AG10803 (cell line): ENCODE results near the gene DVL2.
"Not testable (repeated sequence)": the region's sequence is repeated elsewhere in the genome, so short reads cannot be mapped to it uniquely, and the experiment has no call there.

ENCODE experiments used
- DNase-seq: peaks from one replicate; pipeline ENCODE4 v3.0.0; 2010; ENCODE audit warnings: low read depth
- H3K4me3 ChIP-seq: 2 replicates; pipeline ENCODE4 v1.5.1; 2011; ENCODE audit warnings: mild to moderate bottlenecking, low read length, control low read depth
- TF ChIP-seq, protein P1 (sequence below): conservative IDR thresholded peaks from 2 replicates; pipeline ENCODE4 v1.5.1; 2011; ENCODE audit warnings: mild to moderate bottlenecking, low read length, control low read depth, inconsistent platforms

Gene DVL2

DNA sequence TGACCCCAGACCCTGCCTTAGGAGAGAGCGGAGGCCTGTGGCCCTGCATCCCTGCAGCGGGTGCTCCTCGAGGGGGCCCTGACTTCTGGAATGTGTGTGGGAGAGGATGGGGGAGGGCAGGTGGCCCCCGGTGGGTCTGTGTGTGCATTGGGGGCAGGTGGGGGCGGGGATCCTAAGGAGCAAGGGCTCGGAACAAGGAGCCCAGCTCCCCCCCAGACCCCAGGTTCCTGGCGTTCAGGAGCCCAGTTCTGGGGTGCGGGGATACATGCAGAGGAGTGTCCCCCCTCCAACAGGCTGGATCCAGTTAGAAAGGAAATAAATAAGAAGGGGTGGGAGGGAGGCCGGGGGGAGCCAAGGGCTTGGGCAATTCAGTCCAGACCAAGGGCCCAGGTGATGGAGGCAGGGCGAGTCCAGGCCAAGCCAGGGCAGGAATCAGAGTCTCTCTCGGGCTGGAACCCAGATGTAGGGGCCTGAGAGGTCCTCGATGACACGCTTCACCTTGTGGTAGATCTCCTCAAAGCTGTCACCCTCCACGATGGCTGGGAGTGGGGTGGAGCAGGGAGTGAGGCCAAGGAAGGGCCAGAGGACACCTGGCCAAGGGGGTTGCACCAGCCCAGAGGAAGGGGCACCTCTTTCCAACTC, 43.9 kb downstream of the DVL2 start:
- TF ChIP-seq, protein P1, sequence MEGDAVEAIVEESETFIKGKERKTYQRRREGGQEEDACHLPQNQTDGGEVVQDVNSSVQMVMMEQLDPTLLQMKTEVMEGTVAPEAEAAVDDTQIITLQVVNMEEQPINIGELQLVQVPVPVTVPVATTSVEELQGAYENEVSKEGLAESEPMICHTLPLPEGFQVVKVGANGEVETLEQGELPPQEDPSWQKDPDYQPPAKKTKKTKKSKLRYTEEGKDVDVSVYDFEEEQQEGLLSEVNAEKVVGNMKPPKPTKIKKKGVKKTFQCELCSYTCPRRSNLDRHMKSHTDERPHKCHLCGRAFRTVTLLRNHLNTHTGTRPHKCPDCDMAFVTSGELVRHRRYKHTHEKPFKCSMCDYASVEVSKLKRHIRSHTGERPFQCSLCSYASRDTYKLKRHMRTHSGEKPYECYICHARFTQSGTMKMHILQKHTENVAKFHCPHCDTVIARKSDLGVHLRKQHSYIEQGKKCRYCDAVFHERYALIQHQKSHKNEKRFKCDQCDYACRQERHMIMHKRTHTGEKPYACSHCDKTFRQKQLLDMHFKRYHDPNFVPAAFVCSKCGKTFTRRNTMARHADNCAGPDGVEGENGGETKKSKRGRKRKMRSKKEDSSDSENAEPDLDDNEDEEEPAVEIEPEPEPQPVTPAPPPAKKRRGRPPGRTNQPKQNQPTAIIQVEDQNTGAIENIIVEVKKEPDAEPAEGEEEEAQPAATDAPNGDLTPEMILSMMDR: no peak
- no peak overlapping the region for H3K4me3 ChIP-seq
- DNase-seq: no peak

DNA sequence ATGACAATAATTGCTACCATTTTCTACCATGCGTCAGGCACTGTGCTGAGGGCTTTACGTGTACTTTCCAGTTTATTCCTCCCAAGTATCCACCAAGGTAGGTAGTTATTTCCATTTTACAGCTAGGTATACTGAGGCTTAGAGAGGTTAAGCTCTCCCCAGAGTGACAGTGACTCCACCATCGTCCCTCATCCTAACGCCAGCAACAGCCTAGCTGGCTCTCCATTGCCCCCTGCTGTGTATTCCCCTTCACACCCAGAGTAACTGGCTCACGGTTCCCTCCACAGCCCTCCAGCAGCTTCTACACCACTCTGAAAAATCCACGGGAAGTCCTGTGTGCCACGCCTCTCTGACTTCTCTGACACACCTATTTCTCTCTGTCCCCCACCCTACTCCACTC, 48.1 kb downstream of the DVL2 start:
- TF ChIP-seq, protein P1: peak; percentile 27
- H3K4me3 ChIP-seq: no peak overlapping the region
- no peak for DNase-seq

DNA sequence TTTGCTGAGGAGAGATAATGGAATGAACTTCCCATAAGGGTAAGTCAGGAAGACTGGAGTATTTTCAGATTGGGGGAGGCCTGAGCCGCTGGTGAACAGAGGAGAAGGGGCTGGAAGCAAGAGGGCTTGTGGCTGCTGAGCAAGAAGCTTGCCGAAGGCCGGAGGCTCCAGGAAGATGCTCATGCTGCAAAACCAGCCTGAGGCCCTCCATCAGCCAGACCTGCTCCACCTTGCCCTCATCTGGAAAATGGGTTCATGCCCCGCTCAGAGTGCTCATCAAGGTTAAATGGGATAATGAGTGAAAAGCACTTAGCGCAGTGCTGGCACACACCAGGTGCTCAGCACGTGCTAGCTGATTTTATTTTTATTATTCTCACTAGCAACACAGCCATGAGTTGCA, 49.7 kb downstream of the DVL2 start:
- no peak overlapping the region for H3K4me3 ChIP-seq
- DNase-seq: no peak
- TF ChIP-seq, protein P1: no peak

DNA sequence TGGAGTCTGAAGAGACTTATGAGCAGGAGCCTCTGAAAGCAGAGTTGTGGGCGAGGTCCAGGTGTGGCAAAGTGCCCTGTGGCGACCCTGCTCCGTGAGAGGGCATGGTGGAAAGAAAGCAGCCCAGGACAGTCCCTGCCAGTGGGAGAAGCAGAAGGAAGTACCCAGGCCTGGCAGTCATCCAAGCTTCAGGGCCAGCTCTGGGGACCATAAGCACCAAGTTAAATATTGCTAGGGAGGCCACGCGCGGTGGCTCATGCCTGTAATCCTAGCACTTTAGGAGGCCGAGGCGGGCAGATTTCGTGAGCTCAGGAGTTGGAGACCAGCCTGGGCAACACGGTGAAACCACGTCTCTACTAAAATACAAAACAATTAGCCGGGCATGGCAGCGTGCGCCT, 50.2 kb downstream of the DVL2 start:
- TF ChIP-seq, protein P1: no peak
- no peak for DNase-seq
- no peak overlapping the region for H3K4me3 ChIP-seq

DNA sequence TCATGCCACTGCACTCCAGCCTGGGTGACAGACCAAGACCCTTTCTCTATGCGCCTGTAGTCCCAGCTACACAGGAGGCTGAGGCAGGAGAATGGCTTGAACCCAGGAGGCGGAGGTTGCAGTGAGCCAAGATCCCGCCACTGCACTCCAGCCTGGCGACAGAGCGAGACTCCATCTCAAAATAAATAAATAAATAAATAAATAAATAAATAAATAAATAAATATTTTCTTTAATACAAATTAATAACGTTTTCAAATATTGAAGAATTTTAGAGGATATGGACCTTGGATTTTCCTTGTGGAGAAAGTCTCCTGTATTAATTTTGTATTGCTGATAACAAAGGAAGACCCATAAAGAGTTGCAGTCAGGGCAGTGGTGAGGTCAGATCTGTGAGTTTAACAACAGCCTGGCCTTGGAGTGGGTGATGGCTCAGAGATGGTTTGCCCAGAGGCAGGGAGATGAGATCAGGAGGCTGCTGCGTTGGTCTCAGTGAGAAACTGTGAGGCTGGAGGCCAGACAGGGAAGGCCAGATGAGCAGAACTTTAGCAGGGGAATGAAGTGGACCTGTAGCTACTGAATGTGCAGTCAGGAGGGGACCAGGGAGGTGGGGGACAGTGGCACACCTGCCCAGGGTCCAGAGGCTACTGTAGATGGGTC, 50.8 kb downstream of the DVL2 start:
- H3K4me3 ChIP-seq: no peak overlapping the region
- DNase-seq: no peak
- TF ChIP-seq, protein P1: no peak

DNA sequence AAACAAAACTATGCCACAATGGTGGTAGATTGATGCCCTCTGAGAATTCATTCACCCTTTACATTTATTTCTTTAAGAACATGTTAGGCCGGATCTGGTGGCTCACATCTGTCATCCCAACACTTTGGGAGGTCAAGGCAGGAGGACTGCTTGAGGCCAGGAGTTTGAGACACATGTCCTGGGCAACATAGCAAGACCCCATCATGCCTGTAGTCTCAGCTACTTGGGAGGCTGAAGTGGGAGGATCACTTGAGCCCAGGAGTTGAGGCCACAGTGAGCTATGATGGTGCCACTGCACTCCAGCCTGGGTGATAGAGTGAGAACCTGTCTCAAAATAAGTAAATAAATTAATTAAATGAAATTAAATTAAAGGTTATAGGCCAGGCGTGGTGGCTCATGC, 52.2 kb downstream of the DVL2 start:
- H3K4me3 ChIP-seq, DNase-seq: not testable (repeated sequence)

DNA sequence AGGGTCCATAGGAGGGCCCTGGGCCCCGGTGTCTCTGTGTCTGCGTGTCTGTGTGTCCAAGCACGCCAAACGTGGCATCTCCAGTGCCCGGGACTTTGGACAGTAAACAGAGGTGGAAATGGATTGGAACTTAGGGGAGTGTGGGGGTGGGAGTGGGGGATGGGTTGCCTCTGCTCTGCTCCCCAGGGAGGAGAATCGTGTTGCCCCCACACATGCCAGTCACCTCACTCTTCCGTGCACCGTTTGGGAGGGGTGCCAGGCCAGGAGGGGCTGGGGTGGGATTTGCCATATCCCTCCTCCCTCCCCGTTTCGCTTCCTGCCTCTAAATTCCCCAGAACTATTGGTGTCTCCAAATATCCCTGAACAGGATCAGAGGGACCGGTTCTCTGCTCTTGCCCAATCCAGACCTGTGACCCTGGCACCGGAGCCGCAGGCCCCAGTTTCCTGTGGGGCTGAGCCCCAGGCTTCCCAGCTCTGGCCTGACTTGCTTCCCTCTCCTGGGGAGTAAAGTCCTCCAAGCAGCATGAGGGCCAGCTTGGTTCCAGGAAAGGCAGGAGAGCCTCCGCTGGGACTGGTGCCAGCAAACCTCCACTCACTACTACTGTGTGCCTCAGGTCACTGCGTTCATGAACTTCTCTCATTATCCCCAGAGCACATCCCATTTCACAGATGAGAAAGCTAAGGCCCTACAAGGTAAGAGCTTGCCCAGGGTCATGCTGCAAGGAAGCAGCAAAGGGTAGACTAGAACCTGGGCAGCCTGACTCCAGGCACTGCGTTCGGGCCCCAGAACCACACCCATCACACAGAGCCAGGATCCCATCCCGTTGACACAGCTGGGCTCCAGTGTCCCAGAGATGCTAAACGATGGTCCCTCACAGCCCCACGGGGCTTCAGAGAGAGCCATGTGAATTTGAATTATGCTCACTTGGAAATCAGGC, 54.7 kb downstream of the DVL2 start, which contains the start of gene ASGR1:
ASGR1 (minus strand) TSS at position 54 of the 938 bp plus-strand sequence. CDS start 807 bp downstream, outside the sequence.
- TF ChIP-seq, protein P1: no peak
- no peak within 1 kb of the TSS for H3K4me3 ChIP-seq
- no peak for DNase-seq
